NCI-H748 (cell line): ENCODE measurements around the gene UNC93A.
"Not testable (repeated sequence)": the region's sequence is repeated elsewhere in the genome, so short reads cannot be mapped to it uniquely, and the experiment has no call there.

Experiments
- DNase-seq: peaks from one replicate; lab custom pipeline; 2025; ENCODE audit not compliant: unreplicated experiment; lab: John Stamatoyannopoulos, UW

The UNC93A gene

DNA sequence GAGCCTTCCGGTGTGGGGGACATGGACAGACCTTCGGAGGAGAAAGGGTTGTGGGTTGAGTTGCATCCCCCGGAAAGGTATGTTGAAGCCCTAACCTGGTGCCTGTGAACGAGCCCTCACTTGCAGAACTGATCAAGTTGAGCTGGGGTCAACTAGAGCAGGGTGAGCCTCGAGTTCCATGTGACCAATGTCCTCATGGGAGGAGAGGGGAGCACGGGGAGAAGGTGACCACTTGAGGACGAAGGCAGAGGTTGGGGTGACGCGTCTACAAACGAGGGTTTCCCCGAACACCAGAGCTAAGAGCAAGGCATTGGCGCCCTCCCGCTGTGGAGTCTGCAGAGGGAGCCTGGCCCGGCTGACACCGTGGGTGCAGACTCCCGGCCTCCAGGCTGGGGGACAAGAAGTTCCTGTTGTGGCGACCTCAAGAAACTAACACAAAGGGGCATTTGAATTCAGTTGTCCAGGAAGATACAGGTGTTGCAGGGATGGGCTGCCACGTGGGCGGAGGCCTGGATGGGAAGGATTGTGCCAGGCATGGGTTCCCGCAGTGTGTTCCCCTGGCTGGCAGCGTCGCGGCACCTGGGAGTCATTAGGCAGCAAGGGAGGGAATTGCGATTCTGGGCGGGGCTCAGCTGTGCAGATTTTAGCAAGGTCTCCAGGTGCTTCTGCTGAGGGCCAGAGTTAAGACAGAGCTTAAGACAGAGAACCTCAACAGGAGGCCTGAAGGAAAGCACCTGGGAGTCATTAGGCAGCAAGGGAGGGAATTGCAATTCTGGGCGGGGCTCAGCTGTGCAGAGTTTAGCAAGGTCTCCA lies 20.4 kb upstream of the UNC93A start:
- peak; percentile 40 for DNase-seq

DNA sequence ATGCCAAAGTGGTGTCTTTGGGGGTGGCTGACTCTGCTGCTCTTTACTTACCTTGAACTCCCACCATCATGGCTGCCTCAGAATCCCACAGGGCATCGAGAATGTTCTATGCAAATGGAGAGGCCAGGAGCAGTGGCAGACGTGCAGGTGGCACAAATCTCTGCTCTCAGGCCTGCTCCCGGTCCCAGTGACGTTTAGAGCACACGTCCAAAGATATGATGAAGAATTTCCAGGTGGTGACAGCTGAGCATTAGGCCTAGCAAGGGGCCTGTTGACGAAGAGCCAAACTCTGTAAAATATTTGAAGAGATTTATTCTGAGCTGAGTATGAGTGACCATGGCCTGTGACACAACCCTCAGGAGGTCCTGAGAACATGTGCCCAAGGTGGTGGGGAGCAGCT lies 19.0 kb upstream of the UNC93A start:
- no peak for DNase-seq

DNA sequence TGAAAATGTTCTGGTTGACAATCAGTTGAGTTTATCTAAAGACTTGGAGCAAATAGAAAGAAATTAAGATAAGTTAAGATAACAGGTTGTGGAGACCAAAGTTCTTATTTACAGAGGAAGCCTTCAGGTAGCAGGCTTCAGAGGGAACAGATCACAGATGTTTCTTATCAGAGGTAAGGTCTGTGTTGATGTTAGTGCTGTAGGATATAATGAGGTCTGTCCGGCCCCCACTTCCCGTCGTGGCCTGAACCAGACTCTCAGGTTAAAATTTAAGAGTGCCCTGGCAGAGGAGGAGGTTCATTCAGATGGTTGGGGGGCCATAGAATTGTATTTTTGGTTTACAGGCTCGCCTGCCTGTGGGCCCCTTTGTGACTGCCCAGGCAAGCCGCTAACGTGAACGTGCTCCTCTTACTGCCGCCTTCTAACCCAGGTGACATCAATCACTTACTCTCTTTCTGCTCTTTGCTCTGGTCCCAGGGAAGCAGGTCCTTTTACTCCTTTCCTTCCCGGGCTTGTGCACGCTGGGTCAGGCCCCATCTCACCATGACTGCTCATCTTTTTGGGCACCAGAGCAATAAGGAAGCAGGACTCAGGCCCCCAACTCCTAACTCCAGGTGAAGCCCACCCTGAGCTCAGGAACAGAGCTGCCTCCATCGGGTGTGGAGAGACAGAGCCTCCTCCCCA lies 18.3 kb upstream of the UNC93A start:
- no peak for DNase-seq

DNA sequence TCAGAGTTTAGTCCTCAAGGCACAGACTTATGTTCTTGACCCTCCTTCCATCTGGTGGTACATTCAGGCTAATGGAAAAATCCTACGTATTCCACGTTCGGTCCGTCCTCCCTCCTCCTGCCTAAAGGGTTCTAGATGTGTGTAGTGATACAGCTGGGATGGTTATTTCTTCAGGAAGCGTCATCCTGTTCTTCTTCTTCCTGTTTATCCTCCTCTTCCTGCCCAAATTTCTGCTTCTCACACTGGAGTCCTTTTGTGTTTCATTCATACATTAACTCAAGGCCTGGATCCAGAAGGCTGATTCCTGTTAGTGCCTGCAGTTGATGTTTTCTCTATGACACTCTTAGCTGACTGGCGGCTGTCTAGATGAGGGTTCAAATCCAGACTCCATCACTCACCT lies 16.8 kb upstream of the UNC93A start:
- DNase-seq = no peak

DNA sequence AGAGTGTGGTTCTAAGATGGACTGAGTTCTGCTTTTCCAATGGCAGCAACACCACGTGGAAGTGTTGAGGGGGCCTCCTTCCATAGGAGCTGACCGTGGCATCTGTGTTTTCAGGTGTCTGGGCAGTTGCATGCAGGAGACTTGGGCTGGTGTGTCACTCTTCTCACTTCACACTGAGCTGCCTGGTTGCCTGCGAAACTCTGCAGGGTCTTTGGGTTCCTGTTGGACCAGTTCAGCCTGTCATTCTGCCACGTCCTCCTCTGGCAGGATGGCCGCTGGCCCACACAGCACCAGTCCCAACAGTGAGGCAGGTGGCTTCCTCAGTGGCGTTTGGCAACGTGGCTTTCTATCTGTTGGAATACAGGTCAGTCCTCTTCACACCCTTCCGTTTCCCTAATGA lies 16.1 kb upstream of the UNC93A start:
- DNase-seq = no peak

DNA sequence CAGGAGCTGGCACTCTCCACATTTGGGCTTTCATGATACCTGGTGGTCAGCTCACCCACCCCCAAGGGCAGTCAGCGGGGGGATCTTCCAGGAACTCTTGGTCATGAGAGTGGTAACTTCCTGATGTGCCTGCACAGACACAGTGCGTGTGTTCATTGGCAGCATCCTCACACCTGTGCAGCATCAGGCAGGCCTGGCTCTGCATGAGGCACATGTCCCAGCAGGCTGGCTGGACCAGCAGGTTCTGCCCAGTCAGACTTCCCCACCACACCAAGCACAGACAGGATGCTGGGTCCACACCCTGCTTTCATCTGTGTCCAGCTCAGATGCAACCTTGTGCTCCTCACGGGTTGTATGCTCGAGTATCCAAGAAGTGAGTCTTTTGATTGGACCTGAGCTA lies 15.7 kb upstream of the UNC93A start:
- no peak for DNase-seq

DNA sequence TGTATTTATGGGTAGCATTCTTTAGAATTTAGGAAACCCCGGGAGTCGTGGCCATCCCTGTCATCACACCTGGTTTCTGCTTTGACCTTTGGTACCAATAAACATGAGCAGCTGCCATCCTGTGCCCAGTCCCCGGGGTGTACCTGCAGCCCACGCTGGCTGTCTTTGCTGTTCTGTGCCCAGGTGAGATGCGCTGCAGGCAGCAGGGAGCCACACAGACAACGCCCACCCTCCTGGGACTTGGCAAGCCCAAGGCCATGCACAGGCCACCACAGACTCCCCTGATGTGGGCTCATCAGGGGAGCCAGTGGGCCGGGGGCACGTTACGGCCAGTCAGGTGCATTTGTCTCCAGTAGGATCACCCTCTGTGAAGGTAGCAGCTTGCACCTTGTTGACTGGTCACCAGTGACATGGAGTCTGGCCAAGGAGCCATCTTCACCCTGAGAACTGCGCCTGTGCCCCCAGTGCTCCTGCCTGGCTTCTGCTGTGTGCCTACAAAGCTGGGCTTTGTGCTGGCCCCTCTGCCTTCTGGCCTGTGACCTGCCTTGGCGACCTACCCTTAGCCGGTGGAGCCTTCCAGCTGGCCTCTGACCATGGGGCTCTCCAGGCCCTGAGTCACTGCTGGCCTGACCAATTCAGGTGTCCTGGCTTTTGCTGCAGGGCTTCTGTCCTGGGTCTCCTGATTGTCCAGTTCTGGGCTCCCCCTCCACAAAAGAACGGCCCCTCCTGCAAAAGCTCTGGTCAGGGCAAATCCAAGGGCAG lies 14.2 kb upstream of the UNC93A start:
- peak; percentile 11 for DNase-seq

DNA sequence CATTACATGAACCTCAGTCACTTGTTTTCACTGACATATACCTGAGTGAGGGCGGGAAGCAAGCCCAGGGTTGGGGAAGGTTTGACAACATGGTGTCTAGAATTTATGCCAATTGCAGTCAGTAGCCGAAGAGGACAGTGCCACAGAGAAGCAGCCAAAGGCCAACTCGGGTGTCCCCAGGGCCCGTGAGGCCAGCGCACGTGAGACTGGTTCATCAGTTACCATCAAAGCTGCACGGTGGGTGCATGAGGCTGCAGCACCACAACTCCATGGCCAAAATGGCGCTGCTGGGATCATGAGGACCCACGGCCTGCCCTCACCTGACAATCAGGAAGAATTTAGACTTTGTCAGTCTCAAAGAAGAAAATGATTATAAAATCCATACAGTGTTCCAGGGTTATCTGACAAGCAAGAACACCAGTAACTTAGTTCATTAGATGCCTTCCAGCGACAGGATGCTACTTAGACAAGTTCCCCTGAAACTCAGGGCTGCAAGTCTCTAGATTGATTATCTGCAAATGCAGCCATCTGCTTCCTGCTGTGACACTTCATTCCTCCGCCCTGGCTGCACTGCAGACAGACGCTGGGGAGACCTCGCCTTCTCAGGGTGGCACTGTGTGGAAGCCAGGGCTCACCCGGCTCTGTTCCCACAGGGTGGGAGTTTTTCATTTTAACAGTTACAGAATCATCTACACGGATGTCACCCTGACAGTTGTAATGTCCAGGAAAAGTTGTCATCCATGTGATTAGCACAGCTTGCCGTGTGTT lies 12.8 kb upstream of the UNC93A start:
- not testable (repeated sequence) for DNase-seq

DNA sequence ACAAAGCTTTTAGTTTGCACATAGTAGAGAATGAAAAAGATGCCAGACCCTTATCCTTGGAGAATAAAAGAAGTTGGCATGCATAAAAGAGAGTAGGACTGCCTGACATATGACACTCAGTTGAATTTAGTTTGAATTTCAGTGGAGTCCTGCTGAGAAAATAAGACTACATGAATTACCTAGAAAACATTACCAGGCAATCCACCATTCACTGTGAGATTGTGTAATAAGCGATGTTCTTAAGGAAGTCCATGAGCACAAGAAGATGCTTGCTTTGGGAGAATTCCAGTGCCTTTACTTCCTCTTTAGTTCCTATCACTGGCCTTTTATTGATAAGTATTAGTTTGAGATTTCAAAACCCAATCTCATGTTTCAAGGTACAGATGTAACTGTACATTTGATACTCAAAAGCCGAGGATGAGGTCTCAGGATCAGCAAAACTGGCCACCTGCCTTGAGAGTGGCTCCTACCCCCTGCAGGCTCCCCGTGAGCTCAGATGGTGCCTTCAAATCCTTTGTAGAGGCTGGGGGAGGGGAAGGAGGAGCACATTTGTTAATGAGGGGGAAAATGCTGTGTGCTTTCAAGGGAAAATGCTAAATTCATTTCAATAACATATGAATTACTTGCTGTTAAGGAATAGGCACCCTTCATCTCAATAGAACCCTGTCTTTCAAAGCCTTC lies 11.2 kb upstream of the UNC93A start:
- DNase-seq = peak; percentile 81

DNA sequence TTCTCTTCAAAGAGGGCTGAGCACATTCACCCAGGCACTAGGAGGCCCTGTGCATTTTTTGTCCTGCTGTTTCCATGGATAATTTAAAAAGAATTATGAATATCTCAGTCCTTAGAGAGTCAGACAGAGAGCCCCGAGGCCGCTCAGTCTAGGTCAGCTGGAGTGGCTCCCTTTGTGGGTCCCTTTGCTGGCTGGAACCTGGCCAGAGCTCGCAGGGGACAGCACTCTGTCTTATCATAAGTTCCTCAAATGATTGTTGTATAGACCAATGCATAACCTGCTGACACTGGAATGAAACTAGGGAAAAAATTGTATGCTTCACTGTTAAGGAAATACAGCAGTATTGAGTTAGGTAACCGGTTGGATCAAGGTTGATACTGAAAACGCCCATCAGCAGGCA lies 10.6 kb upstream of the UNC93A start:
- DNase-seq = peak; percentile 12

DNA sequence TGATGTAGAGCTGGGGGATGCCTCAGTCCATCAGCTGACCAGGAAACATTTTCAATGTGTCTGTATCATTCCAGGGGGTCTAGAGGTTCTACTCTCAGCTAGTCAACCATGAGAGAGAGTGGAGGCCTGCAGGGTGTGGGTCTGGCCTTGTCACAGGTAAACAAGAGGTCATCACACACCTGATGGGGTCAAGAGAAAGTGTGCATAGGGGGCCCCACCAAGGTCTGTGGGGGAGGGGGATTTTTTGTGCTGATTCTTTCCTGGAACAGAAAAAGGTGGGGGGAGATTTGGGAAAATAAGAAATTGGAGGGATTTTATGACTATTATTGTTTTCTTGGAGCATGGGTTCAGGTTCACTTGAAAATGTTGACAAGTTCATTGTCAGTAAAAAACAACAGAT lies 8.9 kb upstream of the UNC93A start:
- no peak for DNase-seq

DNA sequence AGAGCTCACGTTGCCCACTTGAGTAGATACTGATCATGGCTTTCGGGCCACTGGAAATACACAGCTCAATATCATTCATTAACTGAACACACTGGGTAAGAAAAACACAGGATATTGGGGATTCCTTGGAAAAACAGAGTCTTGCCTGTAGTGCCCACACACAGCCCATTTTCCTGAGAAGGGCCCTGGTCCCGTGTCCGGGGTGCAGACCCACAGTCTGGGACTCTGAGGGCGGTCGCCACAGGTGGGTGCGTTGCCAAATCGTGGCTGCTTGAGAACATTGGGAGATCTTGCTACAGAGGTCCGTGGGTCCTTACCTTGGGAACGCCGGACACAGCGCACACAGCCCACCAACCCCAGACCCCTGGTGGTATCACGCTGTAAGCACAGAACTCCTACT lies 6.5 kb upstream of the UNC93A start:
- not testable (repeated sequence) for DNase-seq

DNA sequence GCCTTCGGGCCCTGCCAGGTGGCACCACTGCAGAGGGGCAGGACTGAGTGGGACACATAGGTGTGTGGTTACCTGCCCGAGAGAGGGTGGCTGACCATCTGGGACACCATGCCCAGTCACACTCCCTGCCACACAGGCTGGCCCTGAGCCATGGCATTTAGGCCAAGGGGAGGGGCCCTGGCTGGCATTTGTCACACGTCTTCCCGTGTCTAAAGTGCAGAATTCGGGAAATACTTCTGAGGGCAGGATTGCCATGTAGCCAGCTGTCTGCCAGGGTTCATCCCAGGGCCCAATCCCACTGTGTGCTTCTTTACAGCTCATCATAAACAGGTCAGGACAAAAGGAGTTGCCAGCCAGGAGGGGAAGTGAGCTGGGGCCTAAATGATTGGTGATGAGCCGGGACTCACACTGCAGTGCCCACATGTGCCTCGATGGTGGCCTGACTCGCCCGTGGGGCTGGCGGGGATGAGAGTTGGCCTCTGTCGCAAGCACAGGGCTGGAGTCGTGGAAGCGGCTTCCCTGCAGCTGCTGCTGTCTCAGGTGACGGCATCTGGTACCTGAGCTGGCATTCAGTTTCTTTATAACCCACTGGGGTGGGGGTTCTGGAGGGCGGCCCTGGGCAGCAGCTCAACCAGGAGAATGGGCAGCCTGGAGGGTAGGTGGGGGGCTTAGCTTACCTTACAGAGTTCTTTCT lies 5.9 kb upstream of the UNC93A start:
- DNase-seq = no peak

DNA sequence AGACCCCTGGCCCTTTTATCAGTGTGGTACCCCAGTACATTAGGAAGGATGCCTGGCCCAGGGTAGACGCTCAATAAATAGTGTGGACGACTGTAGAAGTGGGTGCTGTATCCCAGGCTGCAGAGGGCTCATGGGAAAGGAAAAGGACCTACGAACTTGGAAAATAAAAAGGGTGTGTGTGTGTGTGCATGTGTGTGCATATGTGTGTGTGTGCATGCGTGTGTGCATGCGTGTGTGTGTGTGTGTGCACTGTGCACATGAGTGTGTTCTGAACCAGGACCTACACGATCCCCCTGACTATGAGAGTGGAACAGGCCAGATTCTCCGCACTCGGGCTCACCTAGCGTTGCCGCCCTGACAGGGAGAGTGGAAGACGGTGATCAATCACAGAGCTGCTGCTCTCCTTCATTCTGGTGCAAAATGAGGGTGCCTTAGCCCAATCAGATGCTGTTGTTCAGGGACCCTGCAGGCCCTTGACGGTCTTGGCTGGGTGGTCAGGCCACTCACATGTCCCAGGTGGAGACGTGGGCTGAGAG lies 3.5 kb upstream of the UNC93A start:
- DNase-seq = no peak

DNA sequence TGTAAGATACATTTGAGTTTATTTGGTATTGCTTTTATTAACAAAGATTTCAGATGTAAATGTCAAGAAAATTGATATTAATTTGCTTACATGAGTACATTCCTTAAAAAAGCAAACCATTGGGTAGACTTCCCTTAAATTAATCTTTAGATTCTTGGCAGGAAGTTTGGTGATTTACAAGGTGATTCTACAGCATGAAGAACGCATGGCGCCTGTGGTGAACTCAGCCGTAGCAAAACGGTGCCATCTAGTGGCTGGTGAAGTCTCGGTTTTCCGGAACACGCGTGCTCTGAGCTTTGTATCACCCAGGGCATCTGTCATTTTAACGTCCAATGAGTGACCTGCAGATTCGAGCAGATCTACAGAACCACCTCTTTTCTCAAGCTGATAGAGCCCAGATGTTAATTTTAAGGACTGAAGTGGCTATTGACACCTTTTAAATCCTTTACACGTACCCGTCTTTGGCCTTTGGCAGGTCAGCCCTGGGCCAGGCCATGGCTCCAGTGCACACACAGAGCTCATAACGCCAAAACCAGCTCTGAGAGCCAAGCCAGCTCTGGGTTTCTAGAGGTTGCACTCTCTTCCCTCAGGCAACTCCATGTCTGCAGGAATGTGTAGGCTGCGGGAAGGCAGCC lies 2.4 kb upstream of the UNC93A start:
- DNase-seq = peak; percentile 44

DNA sequence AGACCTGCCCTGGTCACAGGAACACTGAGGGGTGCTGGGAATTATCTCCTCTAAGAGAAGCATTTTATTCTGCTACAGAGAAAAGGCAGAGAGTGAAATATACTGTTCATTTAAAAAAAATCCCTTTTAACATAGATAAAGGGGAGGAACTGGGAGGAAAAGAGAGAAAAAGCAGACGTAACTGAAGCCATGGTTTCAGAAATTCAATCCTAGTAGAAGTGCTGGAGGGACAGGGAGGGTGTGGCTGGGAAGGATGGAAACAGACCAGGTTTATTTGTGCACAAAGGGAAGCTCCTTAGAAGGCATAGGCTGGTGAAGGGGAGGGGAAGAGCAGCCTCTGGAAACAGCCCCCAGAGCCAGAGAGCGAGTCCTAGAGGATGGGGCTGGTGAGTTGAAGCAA lies 1.8 kb upstream of the UNC93A start:
- DNase-seq = not testable (repeated sequence)

DNA sequence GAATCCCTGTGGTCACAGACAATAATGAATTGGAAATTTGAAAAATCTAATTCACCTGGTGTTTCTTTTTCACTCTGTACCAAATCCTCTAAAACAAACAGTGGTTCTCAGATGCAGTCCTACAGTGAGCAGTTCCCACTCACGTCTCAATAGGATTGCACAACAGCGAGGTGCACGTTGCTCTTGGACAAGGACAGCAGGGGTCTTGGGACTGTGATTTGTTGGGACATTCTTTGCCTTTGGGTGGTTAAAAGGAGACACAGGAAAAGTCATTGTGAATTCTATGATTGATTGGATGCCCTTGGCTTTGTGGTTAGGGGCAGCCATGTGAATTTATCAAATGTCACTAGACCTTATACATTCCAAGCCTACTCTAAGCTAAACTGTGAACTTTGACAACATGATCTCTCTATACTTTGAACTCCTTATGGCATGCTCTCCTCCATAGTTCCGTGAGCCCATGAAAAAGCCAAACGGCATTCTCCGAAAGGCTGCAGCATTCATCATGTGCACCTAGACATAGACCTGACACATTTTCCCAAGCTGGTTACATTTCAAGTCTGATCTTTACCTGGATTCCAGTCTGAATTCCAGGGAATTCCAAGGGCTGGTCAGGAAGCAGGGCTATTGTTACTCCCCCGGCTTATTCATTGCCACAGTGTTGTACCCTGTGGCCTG lies 647 bp downstream of the UNC93A start:
- no peak for DNase-seq

DNA sequence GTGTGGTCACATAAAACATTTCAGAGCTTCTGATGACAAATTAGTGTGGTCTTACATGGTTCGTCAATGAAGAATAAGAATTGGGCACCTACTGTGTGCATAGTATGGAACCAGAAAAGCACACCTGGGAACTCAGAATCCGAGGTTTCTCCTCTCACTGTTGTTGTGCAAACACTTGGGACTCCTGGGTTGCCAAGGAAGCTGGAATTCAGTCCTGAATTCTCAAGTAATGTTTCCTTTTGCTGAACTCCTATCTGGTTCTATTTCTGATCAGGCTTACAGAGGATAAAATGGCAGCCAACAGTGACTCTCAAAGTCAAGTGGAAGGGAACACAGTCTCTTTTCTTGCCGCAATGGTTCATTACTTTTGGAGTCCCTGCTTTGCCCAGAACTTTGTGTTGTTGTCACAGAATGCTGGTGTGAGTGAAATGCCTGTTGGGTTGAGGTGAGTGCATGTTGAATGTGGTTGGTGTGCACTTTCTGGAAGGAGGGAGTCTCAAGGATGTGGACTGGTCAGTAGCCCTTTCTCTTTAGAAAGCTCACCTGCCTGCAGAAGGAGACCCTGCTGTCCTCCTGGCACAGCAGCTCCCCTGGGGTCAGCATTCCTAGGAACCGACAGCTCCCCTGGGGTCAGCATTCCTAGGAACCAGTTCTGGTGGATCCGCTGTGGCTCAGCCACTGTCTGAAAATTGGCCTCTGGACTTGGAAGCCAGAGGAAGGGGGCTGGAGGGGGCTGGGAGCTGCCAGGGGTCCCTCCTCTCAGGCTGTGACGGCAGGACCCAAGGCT lies 1.4 kb downstream of the UNC93A start:
- DNase-seq = no peak
